HCT116 (cell line): ENCODE data around the gene MRPL50. TPM values are rescaled to one million over a fixed set of nuclear protein-coding genes. Genes with fewer than 3 reads are reported as not detected.

Experiments
- ATAC-seq: fragments of 200-7000 bp; cut with Tn5 transposase; 2 replicates; pipeline ENCODE4 v1.9.1; 2020; ENCODE audit warnings: mild to moderate bottlenecking, moderate library complexity
- BruUV-seq: library from RNA; stranded (reverse); fragments of 400-500 nt; replicated peaks from 2 replicates; lab custom pipeline; 2021; lab: Mats Ljungman, UMichigan
- CTCF ChIA-PET: fragments of 300-600 bp; sonication (Branson Sonifier 250); formaldehyde crosslinking; loops from one replicate; lab custom pipeline; 2021; ENCODE audit warnings: antibody characterized with exemption; lab: Charles Lee
- POLR2A ChIA-PET: fragments of 300-600, 350-600 bp; sonication (Branson Sonifier 250); formaldehyde crosslinking; loops from one replicate; lab custom pipeline; 2021; ENCODE audit warnings: antibody characterized with exemption; lab: Charles Lee
- RAD21 ChIA-PET, 2 experiments: fragments of 300-600 bp; sonication (Branson Sonifier 250); formaldehyde crosslinking; loops; one replicate each; lab custom pipeline; 2023; ENCODE audit warnings: low total read pairs in 2 of 2; ENCODE audit not compliant: uncharacterized antibody in 2 of 2, unreplicated experiment in 2 of 2, low non-redundant PET in 1 of 2; lab: Charles Lee
- DNase-seq: peaks from one replicate; pipeline ENCODE4 v3.0.0-alpha.2; 2010; ENCODE audit warnings: low read depth, low spot score
- H2AFZ ChIP-seq: fragments of 200-600 bp; shearing (Covaris generic), sonication (generic); 2 replicates; pipeline ENCODE4 v1.6.1; 2017; ENCODE audit warnings: low read depth, mixed run types, mixed read lengths, antibody characterized with exemption, low read length; ENCODE audit not compliant: poor library complexity, severe bottlenecking
- H3K27ac ChIP-seq: 2 replicates; pipeline ENCODE4 v1.5.1; 2012; ENCODE audit warnings: low read depth, low read length
- H3K27me3 ChIP-seq: fragments of 200-600 bp; sonication (generic); 2 replicates; pipeline ENCODE4 v1.6.1; 2016; ENCODE audit warnings: mixed run types, low read length, mixed read lengths; ENCODE audit not compliant: insufficient read depth
- H3K36me3 ChIP-seq, 2 experiments: fragments of 200-500 bp in 1 of 2; fragments of 200-600 bp in 1 of 2; sonication (Bioruptor generic) in 1 of 2; sonication (generic) in 1 of 2; 2 replicates each; pipeline versions ENCODE4 v1.5.1 to v1.6.1; 2014 to 2016; ENCODE audit warnings: low read length in 2 of 2, inconsistent platforms in 1 of 2, mixed read lengths in 1 of 2, mixed run types in 1 of 2; ENCODE audit not compliant: insufficient read depth in 2 of 2, control insufficient read depth in 1 of 2
- H3K4me1 ChIP-seq, 2 experiments: fragments of 200-600 bp in 1 of 2; sonication (generic) in 1 of 2; 2 replicates each; pipeline versions ENCODE4 v1.5.1 to v1.6.1; 2012 to 2017; ENCODE audit warnings: low read length in 2 of 2, inconsistent platforms in 1 of 2, mild to moderate bottlenecking in 1 of 2, mixed read lengths in 1 of 2, mixed run types in 1 of 2, moderate library complexity in 1 of 2; ENCODE audit not compliant: insufficient read depth in 2 of 2, control insufficient read depth in 1 of 2
- H3K4me2 ChIP-seq: fragments of 200-600 bp; sonication (generic); 2 replicates; pipeline ENCODE4 v1.6.1; 2017; ENCODE audit warnings: mixed run types, low read length, mixed read lengths
- H3K4me3 ChIP-seq, 2 experiments: fragments of 200-600 bp in 1 of 2; sonication (generic) in 1 of 2; replicated peaks in 1 of 2; 2 replicates each; pipeline ENCODE4 v1.5.1; 2011 to 2016; ENCODE audit warnings: low read length in 2 of 2, control low read depth in 1 of 2, low read depth in 1 of 2, mild to moderate bottlenecking in 1 of 2, mixed read lengths in 1 of 2, mixed run types in 1 of 2
- H3K79me2 ChIP-seq: fragments of 200-600 bp; sonication (generic); 2 replicates; pipeline ENCODE4 v1.6.1; 2017; ENCODE audit warnings: mild to moderate bottlenecking, mixed run types, low read length, moderate library complexity, mixed read lengths; ENCODE audit not compliant: insufficient read depth
- H3K9ac ChIP-seq: fragments of 200-600 bp; sonication (generic); 2 replicates; pipeline ENCODE4 v1.6.1; 2016; ENCODE audit warnings: low read length, mixed read lengths
- H3K9me2 ChIP-seq: fragments of 200-600 bp; sonication (generic), shearing (Covaris generic); 2 replicates; pipeline ENCODE4 v1.6.1; 2017; ENCODE audit warnings: mixed run types, mild to moderate bottlenecking, moderate library complexity; ENCODE audit not compliant: insufficient read depth
- H3K9me3 ChIP-seq, 2 experiments: fragments of 200-500 bp in 1 of 2; fragments of 200-600 bp in 1 of 2; sonication (Bioruptor generic) in 1 of 2; sonication (generic) in 1 of 2; 2 replicates each; pipeline ENCODE4 v1.6.1; 2014 to 2017; ENCODE audit warnings: low read length in 2 of 2, mixed read lengths in 2 of 2, inconsistent platforms in 1 of 2, low read depth in 1 of 2, mild to moderate bottlenecking in 1 of 2, mixed run types in 1 of 2, moderate library complexity in 1 of 2; ENCODE audit not compliant: control insufficient read depth in 1 of 2, insufficient read depth in 1 of 2
- H4K20me1 ChIP-seq: fragments of 200-600 bp; sonication (generic), shearing (Covaris generic); 2 replicates; pipeline ENCODE4 v1.6.1; 2017; ENCODE audit warnings: mixed run types, mild to moderate bottlenecking, moderate library complexity; ENCODE audit not compliant: insufficient read depth
- ATF3 ChIP-seq: IDR thresholded peaks from 2 replicates; pipeline ENCODE4 v1.6.1; 2012
- CBX3 ChIP-seq: IDR thresholded peaks from 2 replicates; pipeline ENCODE4 v1.6.1; 2012; ENCODE audit warnings: low read depth
- CEBPB ChIP-seq: IDR thresholded peaks from 2 replicates; pipeline ENCODE4 v1.6.1; 2012; ENCODE audit warnings: low read depth
- CTCF ChIP-seq, 3 experiments: fragments of 200-600 bp in 1 of 3; sonication (generic) in 1 of 3; IDR thresholded peaks in 2 of 3; conservative IDR thresholded peaks in 1 of 3; 2 replicates each; pipeline ENCODE4 v1.5.1; 2012 to 2017; ENCODE audit warnings: low read depth in 2 of 3, low read length in 2 of 3, antibody characterized with exemption in 1 of 3, borderline replicate concordance in 1 of 3, control low read depth in 1 of 3, mild to moderate bottlenecking in 1 of 3, mixed read lengths in 1 of 3, mixed run types in 1 of 3, moderate library complexity in 1 of 3; ENCODE audit not compliant: insufficient read depth in 1 of 3
- JUND ChIP-seq: IDR thresholded peaks from 2 replicates; pipeline ENCODE4 v1.6.1; 2012
- POLR2AphosphoS5 ChIP-seq: IDR thresholded peaks from 2 replicates; pipeline ENCODE4 v1.6.1; 2011; ENCODE audit warnings: mild to moderate bottlenecking, low read depth, low read length, moderate library complexity
- SIN3A ChIP-seq: IDR thresholded peaks from 2 replicates; pipeline ENCODE4 v1.6.1; 2012; ENCODE audit warnings: low read depth
- YY1 ChIP-seq: IDR thresholded peaks from 2 replicates; pipeline ENCODE4 v1.6.1; 2011; ENCODE audit warnings: low read length, low read depth, moderate library complexity, mild to moderate bottlenecking; ENCODE audit not compliant: insufficient replicate concordance; ENCODE audit errors: extremely low read depth
- intact Hi-C: fragments of 100-400 bp; cut with micrococcal nuclease; formaldehyde crosslinking; loops from 2 replicates; pipeline ENCODE4 v1.10.0; 2022
- total RNA-seq: library from RNA; stranded (reverse); gene quantifications from one replicate; pipeline ENCODE4 v1.2.1, GENCODE V29; 2021; ENCODE audit not compliant: unreplicated experiment

Gene MRPL50
- total RNA-seq, 1 experiment from 2014 or later = 14.6 TPM

- ATAC-seq (no peak), DNase-seq (no peak)
- Histone ChIP-seq H3K36me3 (no peaks in the 10 kb centered on the region), H3K4me2 (no peak overlapping the region), H3K27me3 (no peaks in the 10 kb centered on the region), H3K4me1 (no peaks in the 10 kb centered on the region), H2AFZ (no peak overlapping the region), H3K9ac (no peak overlapping the region), H3K9me3 (no peaks in the 10 kb centered on the region), H4K20me1 (no peaks in the 10 kb centered on the region), H3K4me3 (no peak overlapping the region), H3K9me2 (no peaks in the 10 kb centered on the region), H3K79me2 (no peaks in the 10 kb centered on the region), H3K27ac (no peak overlapping the region)
- no TSS peak for BruUV-seq
- intact Hi-C loops = no loop called here
- ChIA-PET CTCF (interaction anchor here (1.3 kb wide), 1 partner anchor 8 kb away, joined by 4 read pairs; no protein-coding TSS in a partner anchor), POLR2A (interaction anchor here (1.1 kb wide), 1 partner anchor 18 kb away, joined by 3 read pairs; the partner anchor contains the start of genes MRPL50 and ZNF189), RAD21 (no interaction called here)
- TF ChIP-seq CBX3 (no peak), CEBPB (no peak), ATF3 (no peak), SIN3A (no peak), POLR2AphosphoS5 (no peak), CTCF (IDR thresholded peaks at IDR 0.05 in 2 of 3, conservative IDR thresholded peaks at IDR 0.05 in 1 of 3; ENCODE audit: borderline replicate concordance in 1 of 3, insufficient read depth in 1 of 3, low read depth in 2 of 3, low read length in 2 of 3) (no peak), JUND (no peak), YY1 (no peak)
These were observed 18.1 kb downstream of the MRPL50 start for GRCh38 chr9:101380295-101380694.
